GM12878 (cell line): ENCODE data around the gene ESYT2. TPM values are rescaled to one million over a fixed set of nuclear protein-coding genes. Genes with fewer than 3 reads are reported as not detected.

Source experiments
- CBX3 ChIP-seq: fragments of 200-600 bp; sonication (generic); IDR thresholded peaks from 2 replicates; pipeline ENCODE4 v1.6.1; 2016; ENCODE audit warnings: low read depth, borderline replicate concordance
- E2F8 ChIP-seq: fragments of 450-650 bp; IDR thresholded peaks from 2 replicates; pipeline ENCODE4 v1.6.1; 2018; ENCODE audit warnings: mild to moderate bottlenecking, low read depth, moderate library complexity; ENCODE audit not compliant: partially characterized antibody
- ESRRA ChIP-seq: IDR thresholded peaks from 2 replicates; pipeline ENCODE4 v1.6.1; 2012; ENCODE audit warnings: mild to moderate bottlenecking, low read length, improper control_type of control experiment
- FOXM1 ChIP-seq: IDR thresholded peaks from 2 replicates; pipeline ENCODE4 v1.6.1; 2012; ENCODE audit warnings: low read depth, mild to moderate bottlenecking, inconsistent platforms, low read length, moderate library complexity
- JUNB ChIP-seq: IDR thresholded peaks from 2 replicates; pipeline ENCODE4 v1.6.1; 2016; ENCODE audit warnings: antibody characterized with exemption, mild to moderate bottlenecking
- RB1 ChIP-seq: fragments of 450-650 bp; formaldehyde crosslinking; IDR thresholded peaks from 2 replicates; pipeline ENCODE4 v1.6.1; 2017; ENCODE audit warnings: mild to moderate bottlenecking, borderline replicate concordance
- SIX5 ChIP-seq: IDR thresholded peaks from 2 replicates; pipeline ENCODE4 v1.6.1; 2011; ENCODE audit warnings: mild to moderate bottlenecking, low read depth, low read length, moderate library complexity; ENCODE audit not compliant: severe bottlenecking
- SRF ChIP-seq, 2 experiments: IDR thresholded peaks; 2 replicates each; pipeline ENCODE4 v1.6.1; 2011; ENCODE audit warnings: low read depth in 2 of 2, low read length in 2 of 2, mild to moderate bottlenecking in 1 of 2, moderate library complexity in 1 of 2
- polyA plus RNA-seq, 11 experiments: library from polyadenylated mRNA; depleted of rRNA in 4 of 11; unstranded in 6 of 11; stranded (reverse) in 5 of 11; fragments of >200 nt; fragmentation: Nextera tagmentation in 4 of 11; fragmentation: Illumina TruSeq in 1 of 11; extraction: Ambion mirVana in 4 of 11; extraction: Trizol in 1 of 11; gene quantifications; 1 replicate in 1 of 11; 2 replicates in 10 of 11; pipeline versions ENCODE4 v1.2.1 to v1.2.3, GENCODE V29; 2011 to 2016; ENCODE audit warnings: inconsistent platforms in 2 of 11, missing spikeins in 2 of 11, low read depth in 1 of 11
- total RNA-seq, 4 experiments: library from RNA; depleted of rRNA in 3 of 4; stranded (reverse); fragments of >200 nt in 3 of 4; fragmentation: Illumina TruSeq in 1 of 4; extraction: Trizol in 1 of 4; gene quantifications; 2 replicates each; pipeline versions ENCODE4 v1.2.1 to v1.2.3, GENCODE V29; 2013 to 2021
- TF ChIP-seq, protein P1 (sequence below): fragments of 450-650 bp; IDR thresholded peaks from 2 replicates; pipeline ENCODE4 v1.6.1; 2017; ENCODE audit warnings: mild to moderate bottlenecking

Gene ESYT2
- total and polyA plus RNA-seq, 10 of the 15 experiments (the other 5 are each of a cell fraction or from before 2014, with no cell fraction given), result 1.9 to 44.6 (median 21.4) TPM

GRCh38 chr7:158818325-158819213, 10.7 kb downstream of the ESYT2 start (continued):
- TF ChIP-seq E2F8 (peak; percentile 18), SIX5 (no peak), SRF (IDR thresholded peaks at IDR 0.05; ENCODE audit: low read depth in 2 of 2, low read length in 2 of 2) (no peak), FOXM1 (peak; percentile 45; the same call in 1 of the 2 replicates), JUNB (no peak), CBX3 (no peak), ESRRA (no peak), RB1 (no peak)
- TF ChIP-seq, protein P1, sequence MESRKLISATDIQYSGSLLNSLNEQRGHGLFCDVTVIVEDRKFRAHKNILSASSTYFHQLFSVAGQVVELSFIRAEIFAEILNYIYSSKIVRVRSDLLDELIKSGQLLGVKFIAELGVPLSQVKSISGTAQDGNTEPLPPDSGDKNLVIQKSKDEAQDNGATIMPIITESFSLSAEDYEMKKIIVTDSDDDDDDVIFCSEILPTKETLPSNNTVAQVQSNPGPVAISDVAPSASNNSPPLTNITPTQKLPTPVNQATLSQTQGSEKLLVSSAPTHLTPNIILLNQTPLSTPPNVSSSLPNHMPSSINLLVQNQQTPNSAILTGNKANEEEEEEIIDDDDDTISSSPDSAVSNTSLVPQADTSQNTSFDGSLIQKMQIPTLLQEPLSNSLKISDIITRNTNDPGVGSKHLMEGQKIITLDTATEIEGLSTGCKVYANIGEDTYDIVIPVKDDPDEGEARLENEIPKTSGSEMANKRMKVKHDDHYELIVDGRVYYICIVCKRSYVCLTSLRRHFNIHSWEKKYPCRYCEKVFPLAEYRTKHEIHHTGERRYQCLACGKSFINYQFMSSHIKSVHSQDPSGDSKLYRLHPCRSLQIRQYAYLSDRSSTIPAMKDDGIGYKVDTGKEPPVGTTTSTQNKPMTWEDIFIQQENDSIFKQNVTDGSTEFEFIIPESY, result no peak
